ENCODE results near the gene DSN1.

DSN1 gene

DNA sequence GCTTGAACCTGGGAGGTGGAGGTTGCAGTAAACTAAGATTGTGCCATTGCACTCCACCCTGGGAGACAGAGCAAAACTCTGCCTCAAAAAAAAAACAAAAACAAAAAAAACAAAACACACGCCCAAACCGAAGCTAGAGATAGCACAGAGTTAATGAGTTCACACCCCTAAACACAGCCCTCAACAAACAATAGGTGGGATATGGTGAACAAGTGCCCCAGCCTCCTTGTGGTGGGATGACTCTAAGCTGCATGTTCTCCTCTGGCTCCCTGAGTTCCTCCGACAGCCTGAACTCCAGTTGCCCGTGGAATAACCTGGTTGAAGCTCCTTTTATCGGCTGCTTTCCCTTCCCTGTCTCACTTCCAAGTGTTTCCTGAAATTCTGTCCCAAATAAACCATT is 22.1 kb upstream of the DSN1 start:
- no peak for DNase-seq (ENCODE audit: low read depth in 2 of 2)

DNA sequence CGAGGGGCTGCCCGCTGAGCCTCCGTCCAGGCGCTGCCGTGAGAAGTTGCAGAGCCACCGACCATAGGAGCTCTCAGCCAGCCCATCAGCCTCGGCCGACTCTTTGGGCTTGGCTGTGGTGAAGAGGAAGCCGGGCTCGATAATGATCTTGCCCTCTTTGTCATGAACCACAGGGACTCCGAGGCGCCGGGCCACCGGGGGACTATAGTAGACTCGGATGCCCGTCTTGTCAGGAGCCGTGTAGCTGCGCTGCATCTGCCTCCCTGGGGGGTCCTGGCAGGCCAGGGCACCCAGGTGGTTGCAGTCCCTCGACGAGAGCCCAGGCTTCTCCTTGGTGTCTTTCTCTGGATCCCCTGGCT is 20.5 kb upstream of the DSN1 start:
- DNase-seq (ENCODE audit: low read depth in 2 of 2): no peak

DNA sequence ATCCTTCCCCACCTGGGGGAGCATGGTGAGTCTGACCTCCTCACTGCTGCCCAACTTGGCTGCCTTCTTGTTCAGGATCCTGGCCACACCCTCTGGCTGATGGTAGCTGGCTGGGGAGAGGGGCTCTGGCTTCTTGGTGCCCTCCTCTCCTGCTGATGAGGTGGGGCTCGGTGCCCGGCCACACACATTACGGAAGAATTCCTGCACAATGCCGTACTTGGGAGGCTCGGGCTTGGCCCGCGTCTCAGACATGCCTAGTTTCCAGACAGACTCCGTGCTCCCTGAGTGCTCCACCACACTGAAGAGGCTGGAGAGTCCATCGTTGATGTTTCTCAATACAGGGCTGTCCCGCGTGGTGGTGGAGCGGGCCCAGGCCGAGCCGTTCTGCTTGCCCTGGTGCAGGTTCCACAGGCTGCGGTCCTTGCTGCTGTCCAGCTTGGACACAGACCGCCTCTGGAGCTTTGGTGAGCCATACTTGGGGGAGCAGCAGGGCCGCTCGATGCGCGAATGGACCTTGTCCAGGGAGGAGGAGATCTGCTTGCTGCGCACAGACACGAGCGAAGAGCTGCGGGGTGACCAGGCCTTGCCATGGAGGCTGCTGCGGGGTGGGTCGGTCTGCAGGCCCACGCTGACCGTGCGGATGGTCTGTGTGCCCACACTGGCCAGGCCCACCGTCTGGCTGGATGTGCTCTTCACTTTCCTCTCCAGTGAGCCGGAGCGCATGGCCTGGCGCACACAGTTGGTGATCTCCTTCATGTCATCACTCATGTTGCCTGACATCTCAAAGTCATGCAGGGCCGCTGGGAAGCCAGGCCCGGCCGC is 19.9 kb upstream of the DSN1 start:
- DNase-seq (ENCODE audit: low read depth in 2 of 2): no peak

DNA sequence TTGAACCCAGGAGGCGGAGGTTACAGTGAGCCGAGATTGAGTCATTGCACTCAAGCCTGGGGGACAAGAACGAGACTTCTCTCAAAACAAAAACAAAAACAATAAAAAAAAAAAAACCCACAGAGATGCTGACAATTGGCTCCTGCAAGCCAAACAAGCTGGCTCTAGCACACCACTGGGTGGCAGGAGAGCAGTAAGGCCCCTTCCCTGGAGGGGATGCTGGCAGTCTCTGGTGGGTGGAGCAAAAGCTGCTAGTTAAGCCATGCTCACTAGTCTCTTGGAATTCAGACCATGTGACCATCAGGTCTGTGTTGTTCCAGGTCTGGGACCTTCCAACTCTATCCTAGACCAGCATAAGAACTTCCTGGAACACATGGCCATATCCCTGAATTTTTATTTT is 18.9 kb upstream of the DSN1 start:
- DNase-seq (ENCODE audit: low read depth in 2 of 2): no peak

DNA sequence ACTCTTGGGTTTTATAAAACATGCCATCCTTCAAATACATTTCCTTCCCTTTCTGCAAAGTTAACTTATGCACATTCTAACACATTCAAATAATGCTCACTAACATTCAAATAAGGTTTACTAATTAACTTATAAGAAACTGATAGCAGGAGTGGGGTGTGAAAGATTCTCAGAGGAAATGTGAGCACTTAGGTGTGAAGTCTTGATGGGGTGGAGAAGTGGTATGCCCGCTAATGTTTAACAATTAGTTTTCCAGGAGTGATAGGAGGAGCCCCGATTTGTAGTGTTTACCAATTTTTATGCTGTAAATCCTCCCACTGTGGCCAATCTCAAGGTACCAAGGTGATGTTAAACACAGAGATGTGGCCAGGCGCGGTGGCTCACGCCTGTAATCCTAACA is 18.3 kb upstream of the DSN1 start:
- DNase-seq (ENCODE audit: low read depth in 2 of 2): no peak

DNA sequence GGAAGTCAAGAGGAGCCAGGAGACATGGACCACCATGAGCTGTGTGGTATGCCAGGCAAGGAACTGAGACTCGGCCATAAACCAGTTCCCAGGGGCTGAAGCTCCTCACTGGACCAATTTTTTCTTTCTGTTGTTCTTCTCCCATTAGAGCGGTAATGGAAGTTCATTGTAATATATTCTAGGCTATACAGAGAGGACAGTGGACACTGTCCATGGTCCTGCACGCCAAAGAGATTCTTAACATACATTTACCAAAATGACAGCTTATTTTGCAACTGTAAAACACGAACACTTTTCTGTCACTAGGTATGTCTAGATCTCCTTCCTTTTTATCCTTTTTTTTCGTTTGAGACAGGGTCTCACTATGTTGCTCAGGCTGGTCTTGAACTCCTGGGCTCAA is 13.1 kb upstream of the DSN1 start:
- DNase-seq (ENCODE audit: low read depth in 2 of 2): no peak

DNA sequence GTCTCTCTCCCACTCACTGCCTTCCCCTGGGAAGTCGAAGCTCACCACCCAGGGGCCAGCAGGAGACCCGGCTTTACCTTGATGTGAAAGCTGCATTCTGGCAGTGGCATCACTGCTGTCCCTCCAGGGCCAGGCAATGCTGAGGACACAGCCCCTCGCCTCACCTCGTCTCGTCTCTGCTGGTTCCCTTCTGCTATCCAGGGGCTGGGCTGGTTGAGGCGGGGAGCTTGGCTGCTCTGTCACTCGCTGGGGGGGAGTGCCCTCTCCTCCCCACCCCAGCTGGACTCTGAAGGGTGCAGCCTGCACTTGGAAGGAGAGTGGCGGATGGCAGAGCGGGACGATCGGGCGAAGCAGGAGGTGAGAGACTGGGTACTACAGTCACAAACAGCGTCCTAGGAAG is 12.7 kb upstream of the DSN1 start:
- DNase-seq (ENCODE audit: low read depth in 2 of 2): no peak

DNA sequence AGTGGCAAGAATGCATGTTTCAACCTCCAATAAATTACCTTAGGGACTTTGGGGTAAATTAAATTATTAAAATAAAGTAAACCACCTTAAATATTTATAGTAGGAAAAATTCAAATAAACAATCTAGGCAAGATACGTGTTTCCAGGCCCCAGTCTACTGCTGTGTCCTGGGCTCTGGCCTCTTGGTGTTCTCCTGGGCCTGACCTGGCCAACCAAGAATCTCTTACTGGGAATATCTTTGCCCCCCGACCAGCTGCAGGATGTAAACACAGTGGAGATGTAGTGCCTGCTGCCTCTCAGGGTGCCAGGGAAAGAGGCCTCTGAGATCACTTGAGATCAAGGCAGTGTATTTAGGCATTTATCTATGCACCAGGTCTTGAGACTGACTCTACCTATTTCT is 11.7 kb upstream of the DSN1 start:
- no peak for DNase-seq (ENCODE audit: low read depth in 2 of 2)

DNA sequence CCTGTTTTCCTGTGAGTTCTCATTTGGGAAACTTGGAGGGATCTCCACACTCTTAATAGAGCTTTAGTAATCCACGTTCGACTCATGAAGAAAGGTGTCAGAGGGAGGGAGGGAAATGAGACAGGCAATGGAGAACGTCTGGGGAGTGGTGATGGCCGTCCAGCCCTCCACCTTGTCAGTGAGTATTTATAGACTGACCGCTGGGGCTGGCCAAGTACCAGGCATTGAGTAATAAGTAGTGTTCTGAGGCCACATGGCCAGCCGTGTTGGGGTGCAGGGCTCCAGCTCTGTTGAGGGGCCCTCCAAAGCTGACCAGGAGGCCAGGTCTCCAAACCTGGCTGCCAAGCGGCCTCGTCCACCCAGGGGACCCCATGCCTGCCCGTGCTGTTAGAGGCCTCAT is 11.3 kb upstream of the DSN1 start:
- no peak for DNase-seq (ENCODE audit: low read depth in 2 of 2)

DNA sequence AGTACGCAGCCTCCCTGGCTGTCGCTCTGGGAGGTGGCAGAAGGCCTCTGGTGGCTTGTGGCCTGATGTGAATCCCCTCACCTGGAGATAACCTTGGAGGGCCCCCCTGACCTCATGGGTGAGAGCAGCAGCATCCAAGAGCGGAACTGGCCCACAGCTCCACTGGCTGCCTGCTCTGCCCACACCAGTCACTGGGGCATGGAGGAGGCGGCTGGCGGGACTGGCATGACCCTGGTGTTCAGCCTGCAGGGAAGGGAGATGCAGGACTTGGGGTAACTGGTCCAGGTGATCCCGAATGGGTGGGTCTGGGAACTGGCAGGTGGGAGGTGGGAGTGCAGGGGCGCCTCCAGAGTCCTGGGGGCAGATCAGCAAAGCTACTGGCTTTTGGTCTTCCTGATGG is 10.6 kb upstream of the DSN1 start:
- no peak for DNase-seq (ENCODE audit: low read depth in 2 of 2)

DNA sequence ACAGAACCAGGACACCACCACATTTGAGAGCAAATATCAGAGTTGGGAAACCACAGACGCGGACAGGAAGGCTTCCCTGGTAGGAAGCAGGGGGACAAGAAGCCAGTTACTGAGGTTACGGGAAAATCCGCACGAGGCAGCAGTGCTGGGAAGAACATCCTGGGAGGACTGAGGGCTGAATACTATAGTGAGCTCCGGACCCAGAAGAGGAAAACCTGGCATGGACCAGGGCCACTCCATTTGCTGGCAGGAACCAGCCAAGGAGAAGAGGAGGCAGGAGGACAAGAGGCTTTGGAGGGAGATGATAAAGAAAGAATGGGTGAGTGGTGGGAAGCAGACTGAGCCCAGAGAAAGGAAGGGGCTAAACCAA is 6.1 kb upstream of the DSN1 start:
- no peak for DNase-seq (ENCODE audit: low read depth in 2 of 2)

DNA sequence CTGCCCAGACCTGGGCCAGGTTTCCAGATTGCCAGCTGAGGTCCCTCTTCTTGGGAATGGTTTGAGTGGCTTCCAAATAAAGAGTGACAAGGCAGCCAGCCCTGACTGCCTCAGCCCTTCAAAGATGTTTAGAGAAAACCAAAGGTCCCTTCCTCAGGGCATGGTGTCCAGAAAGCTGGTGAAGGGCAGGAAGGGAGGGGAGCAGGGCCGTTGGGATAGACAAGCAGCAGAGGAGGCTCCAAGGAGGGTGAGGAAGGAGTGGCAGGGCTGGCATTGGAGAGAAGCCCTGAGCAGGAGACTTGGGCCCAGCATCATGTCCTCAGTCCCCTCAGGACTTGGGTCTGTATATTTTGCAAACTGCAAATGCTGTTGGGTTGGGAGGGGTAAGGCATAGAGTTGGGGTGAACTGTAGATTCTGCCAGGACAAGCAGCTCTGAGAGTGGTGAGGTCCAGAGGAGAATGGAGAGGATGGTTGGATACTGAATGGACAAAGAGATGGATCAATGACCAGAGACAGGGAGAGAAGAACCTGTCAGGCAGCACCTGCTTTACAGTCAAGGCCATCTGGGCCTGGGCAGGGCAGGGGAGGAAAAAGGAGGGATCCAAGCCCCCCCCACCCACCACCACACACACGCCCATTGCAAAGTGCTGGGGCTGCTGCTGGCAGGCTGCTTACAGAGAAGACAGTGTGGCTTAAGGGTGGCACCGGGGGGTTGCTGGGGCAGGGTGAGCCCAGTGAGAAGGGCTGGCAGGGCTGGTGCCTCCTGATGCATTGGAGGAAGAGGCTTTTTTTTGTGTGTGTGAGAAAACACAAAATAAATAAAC is 5.5 kb upstream of the DSN1 start:
- DNase-seq (ENCODE audit: low read depth in 2 of 2): no peak

DNA sequence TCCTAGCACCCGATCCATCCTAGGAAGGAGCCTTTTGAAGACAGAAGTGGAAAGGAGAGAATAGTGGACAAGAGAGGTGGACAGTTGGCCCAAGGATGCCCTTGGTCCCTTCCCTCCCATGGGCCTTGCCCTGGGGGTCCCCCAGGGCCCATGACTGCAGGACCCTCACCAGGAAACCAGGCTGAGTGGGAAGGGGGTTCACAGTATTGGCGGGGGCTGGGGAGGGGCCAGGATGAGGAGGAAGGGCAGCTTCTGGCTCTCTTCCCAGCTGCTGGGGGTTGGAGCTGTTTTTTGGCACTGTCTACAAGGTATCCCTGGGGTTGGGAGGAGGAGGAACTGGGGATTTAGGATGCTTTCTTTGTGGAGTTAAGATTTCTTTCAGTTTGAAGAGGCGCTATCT is 4.0 kb upstream of the DSN1 start:
- no peak for DNase-seq (ENCODE audit: low read depth in 2 of 2)

DNA sequence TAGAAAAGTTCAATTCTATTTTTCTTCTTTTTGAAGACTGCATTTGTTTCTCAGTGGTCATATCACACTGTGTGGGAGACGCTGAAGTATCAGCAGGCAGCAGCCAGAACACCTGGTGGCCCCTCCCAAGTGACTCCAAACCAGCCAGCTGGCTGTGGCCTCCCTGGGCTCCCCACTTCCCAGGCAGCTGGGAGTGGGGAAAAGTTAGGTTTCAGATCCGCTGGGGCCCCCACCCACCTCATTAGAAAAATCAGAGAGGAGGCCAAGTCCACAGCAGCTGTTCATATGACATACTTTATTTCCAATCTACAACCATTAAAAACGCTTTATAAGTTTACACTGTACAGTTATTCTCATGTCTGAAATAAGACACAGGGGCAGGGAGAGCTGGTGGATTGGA is 3.6 kb upstream of the DSN1 start:
- DNase-seq (ENCODE audit: low read depth in 2 of 2): no peak

DNA sequence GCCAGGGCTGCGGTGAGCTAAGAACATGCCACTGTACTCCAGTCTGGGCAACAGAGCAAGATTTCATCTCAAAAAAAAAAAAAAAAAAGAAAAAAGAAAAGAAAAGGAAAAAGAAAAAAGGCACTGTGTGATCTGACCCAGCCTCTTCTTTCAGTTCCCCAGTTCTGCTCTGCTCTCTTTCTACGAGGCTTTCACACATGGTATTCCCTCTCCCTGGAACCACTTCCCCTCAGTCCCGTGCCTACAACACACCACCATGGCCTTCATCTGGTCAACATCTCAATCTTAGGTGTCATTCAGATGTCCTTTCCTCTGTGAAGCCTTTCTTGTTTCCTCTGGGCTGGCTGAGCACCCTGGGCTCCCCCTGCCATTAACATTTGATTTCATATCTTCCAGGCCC is 2.3 kb upstream of the DSN1 start:
- DNase-seq (ENCODE audit: low read depth in 2 of 2): no peak

DNA sequence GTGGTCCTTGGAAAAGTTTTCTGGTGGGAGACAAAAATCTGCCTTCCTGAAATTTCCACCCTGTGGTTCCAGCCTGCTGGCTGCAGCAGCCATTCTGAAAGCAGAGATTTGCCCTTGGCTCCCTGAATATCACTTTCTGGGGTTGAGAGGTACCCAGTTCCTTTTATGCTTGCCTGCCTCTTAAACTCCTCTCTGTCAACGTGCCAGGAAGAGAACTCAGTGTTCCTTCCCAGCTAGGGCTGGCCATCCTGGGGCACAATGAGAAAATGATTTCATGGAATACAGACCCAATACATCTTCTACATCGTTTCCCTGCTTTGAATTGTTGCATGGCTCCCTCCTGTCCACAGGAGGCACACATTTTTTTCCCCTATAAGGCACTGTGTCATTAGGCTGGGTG is 1.6 kb upstream of the DSN1 start:
- DNase-seq (ENCODE audit: low read depth in 2 of 2): no peak

DNA sequence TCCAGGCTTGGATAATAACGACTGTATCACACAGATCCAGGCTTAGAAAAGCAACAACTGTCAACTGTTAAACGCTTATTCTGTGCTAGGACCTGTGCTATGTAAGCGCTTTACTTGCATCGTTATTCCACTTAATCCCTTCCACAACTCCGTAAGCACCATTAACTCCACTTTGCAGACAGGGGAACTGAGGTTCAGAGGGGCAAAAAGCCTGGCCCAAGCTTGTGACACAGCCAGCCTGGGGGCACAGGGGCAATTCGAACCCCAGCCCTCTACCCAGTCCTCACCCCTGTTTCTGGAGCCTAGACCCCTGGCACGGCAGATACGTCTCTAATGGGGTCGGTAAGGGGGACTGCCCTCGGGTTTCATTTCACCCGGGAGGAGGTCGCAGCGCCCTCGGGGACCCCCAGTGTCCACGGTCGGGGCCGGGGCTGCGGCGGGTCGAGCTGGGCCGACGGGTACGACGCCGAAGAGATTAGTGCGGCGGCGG is 411 bp downstream of the DSN1 start:
- DNase-seq (ENCODE audit: low read depth in 2 of 2): no peak

DNA sequence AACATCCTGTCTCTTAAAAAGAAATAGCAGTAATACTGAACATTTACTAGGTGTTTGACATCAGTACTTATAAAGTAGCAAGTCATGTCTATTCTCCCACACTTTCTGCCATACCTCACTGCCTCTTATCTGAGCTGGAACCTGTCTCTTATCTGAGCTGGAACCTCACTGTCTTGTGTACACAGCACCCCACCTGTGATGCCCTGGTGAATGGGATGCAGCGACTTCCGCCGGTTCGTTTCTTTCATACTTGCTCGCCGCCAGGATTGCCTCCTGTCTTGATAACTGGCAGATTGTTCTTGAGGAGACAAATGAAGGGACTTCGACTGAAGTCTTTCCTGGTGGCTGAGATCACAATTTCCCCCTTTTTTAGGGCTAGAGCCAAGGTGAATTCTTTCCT is 2.9 kb downstream of the DSN1 start:
- no peak for DNase-seq (ENCODE audit: low read depth in 2 of 2)

DNA sequence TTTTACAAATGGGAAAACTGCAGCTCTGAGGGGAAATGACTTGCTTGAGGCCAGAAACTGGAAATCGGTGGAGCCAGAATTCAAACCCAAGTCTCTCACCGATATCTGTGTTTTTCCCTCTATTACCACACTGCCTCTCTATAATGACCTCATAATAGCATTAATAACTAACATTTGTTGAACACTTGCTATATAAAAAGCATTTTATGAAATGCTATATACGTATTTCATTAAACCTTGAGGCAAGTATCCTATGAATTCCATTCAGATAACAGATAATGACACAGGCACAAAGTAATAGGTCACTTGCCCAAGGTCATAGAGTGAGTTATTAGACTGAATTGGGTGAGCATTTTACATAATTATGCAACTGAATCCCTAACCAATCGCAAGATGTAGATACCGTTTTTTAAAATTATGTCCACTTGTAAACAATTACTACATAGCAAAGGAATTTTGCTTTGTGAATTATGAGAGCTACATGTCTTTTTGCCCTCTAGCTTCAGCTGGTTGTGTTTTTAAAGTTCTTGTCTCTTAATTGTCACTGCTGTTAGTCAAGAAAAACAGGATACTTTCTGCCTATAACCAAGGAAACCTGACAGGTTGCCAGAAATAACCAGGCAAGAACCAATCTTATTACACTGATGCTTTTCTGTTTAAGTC is 4.7 kb downstream of the DSN1 start:
- no peak for DNase-seq (ENCODE audit: low read depth in 2 of 2)

DNA sequence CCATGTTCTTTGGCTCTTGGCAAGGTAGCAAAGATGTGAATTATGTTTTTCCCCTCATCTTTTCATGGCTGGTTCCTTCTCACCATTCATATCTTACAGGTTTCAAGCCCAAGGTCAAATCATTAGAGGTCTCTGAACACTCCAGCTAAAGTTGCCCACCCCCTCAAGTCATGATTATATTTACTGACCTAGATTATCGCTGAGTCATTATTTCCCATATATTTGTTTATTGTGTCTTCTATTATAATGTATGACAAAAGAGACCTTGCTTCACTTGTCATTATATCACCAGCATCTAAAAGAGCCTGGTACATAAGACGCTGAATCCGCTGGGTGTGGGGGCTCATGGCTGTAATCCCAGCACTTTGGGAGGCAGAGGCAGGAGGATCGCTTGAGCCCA is 12.4 kb downstream of the DSN1 start:
- DNase-seq (ENCODE audit: low read depth in 2 of 2): no peak

DNA sequence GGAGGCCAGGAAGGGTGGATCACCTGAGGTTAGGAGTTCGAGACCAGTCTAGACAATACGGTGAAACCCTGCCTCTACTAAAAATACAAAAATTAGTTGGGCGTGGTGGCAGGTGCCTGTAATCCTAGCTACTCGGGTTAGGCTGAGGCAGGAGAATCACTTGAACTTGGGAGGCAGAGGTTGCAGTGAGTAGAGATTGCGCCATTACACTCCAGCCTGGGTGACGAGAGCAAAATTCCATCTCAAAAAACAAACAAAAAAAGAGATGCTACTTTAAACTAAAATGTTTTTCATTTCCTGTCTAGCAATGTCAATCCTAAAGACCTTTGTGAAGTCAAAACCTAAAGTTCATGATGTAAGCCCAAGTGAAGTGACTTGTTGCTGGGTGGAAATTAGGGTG is 12.9 kb downstream of the DSN1 start:
- no peak for DNase-seq (ENCODE audit: low read depth in 2 of 2)

DNA sequence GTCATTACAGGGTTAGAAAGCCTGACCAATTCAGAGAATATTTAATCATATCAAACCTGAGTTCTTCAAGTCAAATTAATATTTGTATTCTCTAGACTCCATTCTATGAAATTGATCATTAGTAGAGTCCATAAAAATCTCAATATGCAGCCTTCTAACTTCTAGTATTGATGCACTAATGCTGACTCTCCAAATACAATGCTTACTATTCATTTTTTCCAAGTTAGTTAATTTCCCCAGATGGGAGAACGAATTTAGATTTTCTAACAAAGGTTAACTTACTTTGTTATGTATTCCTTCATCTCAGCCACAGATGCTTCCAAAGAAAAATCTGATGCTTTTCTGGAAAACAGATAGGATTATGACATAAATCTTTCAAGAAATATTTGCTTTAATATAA is 15.3 kb downstream of the DSN1 start:
- no peak for DNase-seq (ENCODE audit: low read depth in 2 of 2)

DNA sequence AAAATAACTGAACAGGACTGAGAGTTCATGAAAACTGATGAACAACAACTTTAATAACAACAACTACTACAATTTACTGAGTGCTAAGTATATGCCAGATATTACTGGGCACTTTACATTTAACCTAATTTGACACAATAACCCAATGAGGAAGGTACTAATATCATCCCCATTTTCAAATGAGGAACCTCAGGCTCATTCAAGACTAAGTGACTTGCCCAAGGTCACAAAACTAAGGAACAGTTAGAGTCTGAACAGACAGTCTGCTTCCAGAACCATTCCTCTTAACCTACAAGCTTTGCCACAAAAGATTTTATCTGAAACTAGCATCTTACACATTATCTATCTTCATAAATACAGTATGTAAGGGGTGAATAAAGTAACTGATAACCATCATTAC is 17.1 kb downstream of the DSN1 start:
- DNase-seq (ENCODE audit: low read depth in 2 of 2): no peak
